Measurements from ENCODE around the gene IL1RAPL1. TPM values are rescaled to one million over a fixed set of nuclear protein-coding genes. Genes with fewer than 3 reads are reported as not detected.
"Not testable (repeated sequence)": the region's sequence is repeated elsewhere in the genome, so short reads cannot be mapped to it uniquely, and the experiment has no call there.

IL1RAPL1 gene
- total RNA-seq, 1 experiment from 2014 or later, result 3.2 TPM

DNA sequence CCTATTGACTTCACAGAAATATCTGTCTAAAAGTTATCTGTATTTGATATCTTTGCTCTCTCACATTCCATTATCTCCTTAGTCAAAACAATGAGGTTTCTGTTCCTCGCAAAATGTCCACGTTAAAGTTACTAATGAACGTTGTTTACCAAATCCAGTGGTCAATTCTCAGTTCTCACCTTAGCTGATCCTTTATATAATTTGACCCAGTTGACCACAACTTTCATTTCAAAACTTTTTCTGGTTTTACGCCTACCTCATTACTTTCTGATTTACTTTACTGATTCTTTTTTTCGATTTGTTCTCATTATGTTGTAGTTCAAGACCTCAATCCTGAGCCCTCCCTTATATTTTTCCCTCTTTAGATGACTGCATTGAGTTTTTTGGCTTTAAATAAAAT, 186.6 kb downstream of the IL1RAPL1 start:
- DNase-seq (ENCODE audit: low read depth), result no peak

DNA sequence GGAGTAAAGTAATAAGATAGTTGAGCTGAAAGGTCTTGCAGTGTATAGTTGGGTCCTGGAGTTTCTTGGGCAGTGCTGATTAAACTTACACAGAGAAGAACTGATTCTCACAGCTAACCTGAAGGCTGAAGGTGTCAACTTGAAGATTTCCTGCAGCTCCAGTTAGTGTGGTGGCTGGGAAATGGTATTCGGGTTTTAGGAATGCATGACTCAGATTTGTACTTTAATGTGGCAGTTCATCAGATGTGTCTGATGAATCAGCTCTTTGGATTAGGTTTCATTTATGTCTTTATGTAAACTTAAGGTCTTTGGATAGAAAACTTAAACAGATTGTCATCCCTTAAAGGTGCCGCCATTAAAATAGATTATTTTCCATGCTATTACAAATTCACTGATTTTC, 200.0 kb downstream of the IL1RAPL1 start:
- peak; percentile 73 for DNase-seq (ENCODE audit: low read depth)

DNA sequence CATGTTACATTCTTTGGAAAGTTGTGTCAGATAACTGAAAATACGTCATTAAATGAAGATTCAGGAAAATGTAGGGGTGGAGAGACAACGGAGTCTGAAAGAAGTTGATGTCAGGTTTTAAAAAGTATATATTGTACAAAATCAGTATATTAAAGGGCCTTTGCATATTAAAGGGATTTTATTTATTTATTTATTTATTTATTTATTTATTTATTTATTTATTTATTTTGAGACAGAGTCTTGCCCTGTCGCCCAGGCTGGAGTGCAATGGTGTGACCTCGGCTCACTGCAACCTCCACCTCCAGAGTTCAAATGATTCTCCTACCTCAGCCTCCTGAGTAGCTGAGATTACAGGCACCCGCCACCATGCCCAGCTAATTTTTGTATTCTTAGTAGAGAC, 213.4 kb downstream of the IL1RAPL1 start:
- DNase-seq (ENCODE audit: low read depth), result not testable (repeated sequence)

DNA sequence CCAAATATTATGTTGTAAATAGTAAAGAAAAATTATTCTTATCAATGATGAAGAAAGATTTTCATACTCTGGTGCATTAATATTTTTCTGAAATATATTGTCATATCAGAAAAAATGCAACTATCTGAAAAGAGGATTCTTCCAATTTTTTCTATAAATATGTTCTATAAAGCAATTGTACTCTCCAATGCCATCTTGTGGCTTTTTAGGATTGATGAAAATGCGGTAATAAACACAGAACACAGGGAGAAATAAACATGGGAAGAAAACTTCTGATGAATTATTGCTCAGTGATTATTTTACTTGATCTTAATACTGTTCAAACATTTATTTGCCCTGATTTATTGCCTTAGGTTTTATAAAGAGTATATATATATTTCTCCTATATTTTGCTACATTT, 215.4 kb downstream of the IL1RAPL1 start:
- DNase-seq (ENCODE audit: low read depth), result no peak

DNA sequence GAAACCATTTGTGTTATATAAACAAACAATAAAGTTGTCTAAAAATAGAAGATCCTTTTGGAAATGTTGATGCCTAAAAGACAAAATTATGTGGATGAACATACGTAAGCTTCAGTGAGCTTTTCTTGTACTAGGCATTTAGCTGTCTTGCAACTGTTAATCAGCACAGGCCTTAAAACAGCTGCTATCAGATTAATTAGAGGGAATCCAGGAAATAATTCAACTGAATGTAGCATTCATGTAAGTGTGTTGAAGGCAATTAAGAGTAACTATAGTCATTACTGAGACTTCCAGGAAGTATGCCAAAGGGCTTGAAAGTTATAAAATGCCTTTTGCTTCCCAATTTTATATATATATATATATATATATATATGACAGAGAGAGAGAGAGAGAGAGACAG, 248.7 kb downstream of the IL1RAPL1 start:
- DNase-seq (ENCODE audit: low read depth), result no peak

DNA sequence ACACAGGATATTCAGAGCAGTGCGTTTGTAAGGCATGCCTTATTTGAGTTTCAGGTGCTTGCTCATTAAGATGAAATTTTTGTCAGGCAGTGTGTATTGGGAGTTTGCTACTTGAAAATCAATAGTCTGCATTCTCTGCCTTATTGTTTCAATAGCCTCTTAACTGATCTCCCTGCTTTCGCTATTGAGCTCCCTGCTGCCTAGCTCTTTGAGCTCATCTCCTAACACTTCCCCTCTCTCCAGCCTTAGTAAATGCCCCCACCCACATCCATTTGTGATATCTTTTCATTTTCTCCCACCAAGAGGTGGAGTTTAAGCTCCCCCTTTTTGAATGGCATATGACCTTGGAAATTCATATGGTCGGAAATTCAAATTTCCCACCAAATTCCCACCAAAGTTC, 256.6 kb downstream of the IL1RAPL1 start:
- DNase-seq (ENCODE audit: low read depth), result no peak

DNA sequence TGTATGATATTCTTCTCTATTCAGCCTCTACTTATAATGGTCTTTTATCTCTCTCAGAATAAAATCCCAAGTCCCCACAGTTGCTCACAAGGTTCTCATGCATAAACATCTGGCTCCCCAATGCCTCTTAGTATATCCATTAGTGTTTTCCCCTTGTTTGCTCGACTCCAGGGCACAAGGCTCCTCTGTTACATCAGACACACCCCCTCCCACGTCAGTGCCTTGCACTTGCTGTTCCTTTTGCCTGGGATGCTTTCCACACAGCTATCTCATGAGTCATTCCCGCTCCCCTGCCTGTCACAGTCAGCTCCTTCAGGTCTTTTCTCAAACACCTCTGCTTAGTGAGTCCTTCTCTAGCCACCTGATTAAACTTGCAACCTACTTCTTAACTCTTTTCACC, 260.2 kb downstream of the IL1RAPL1 start:
- peak; percentile 42 for DNase-seq (ENCODE audit: low read depth)

DNA sequence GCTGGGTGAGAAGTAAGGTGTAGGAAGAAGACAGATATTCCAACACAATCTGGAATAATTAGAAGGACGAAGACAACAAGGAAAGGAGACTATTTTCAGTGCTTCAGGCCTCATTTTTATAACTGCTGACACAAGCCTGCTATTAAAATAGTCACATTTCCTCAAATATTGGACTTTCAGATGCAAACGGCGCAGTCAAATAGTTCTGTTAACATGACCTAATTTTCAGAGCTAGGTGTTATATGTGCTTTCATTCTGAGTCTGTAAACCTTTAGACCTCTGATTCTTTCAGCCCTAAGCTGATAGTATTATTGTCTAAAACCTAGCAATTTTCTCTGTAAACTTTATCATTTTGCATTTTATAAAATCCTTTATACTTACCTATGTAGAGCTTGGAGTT, 261.5 kb downstream of the IL1RAPL1 start:
- DNase-seq (ENCODE audit: low read depth), result no peak

DNA sequence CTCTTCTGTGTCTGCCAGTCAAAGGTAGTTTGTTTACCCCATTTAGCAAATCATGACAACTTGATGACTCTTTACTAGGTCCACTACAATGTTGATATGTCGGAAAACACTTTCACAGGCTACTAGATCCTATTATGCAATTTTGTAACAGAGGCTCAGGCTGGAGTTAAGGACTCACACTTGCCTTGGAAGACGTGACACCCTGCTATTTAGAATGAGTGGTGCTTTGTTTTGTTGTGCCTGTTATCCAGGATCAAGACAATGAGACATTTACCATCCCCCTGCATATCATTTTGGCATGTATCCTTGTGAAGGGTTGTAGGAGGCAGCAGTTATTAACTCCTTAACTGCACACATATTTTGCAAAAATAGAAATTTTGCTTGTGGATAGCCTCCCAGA, 263.7 kb downstream of the IL1RAPL1 start:
- no peak for DNase-seq (ENCODE audit: low read depth)

DNA sequence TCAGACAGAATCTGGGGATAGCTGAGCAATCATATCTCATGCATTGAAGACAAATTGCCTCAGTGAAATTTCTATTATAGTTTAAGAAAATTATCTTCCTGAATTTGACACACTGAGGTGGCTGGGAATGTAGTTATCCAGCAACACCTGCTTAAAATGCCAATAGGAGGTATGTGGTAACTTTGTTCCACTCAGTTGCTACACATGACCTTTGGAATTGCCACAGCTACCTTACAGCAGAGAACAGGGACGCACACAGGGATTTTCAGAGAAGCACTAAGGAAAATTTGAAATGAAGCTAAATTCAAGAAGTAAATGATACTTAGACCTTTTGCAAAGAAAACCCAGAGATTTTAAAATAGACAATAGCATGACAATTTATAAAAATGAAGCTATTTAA, 264.6 kb downstream of the IL1RAPL1 start:
- no peak for DNase-seq (ENCODE audit: low read depth)

DNA sequence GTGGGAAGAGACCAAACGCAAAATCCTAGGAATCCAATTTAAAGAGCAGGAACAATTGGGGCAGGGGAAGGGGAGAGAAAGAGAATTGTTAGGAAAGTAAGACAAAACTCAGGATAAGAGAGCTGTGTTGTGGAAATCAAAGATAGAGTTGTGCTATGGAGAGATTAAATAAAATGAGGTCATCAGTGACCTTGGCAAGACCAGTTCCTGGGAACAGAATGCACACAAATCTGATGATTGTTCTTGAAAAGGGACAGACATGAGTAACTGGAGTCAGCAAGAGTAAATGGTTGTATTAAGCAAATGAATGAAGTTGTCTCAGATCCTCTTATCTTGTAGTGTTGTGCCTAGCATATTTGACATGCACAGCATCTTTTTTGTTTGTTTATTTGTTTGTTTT, 267.4 kb downstream of the IL1RAPL1 start:
- DNase-seq (ENCODE audit: low read depth), result no peak

DNA sequence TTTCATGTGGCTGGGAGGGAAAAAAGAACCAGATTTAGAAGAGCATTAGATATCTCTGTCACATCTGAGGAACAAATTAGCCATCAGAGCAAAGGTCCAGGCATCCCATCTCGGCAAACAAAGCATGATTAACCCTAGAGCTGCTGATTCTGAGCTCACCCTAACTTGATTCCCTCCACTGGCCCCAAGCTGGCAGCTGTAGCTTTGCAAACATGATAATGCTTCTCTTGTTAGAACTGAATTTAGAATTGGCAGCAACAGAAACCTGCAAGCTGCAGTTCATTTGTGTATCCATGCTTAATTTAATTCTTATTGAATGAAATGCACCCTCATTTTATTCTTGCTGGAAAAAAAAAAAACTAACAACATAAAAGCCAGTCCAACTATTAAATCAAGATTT, 289.2 kb downstream of the IL1RAPL1 start:
- DNase-seq (ENCODE audit: low read depth), result no peak

DNA sequence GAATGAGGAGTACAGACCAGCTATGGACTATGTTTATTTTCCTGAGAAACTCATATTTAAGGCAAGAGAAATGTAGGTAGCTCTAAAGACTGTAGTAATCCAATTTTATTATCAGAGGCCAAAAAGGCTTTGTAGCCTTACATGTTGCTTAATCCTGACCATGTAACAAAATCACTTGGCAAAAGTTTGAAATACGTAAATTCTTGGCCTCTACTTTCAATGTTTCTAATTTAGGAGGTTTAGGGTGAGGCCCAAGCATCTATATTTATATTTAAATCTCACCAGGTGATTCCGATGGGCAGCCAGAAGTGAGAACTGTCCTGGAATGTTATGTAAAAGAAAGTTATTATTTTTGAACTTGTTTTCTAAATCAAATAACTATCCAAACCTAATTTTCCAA, 289.7 kb downstream of the IL1RAPL1 start:
- DNase-seq (ENCODE audit: low read depth), result no peak

DNA sequence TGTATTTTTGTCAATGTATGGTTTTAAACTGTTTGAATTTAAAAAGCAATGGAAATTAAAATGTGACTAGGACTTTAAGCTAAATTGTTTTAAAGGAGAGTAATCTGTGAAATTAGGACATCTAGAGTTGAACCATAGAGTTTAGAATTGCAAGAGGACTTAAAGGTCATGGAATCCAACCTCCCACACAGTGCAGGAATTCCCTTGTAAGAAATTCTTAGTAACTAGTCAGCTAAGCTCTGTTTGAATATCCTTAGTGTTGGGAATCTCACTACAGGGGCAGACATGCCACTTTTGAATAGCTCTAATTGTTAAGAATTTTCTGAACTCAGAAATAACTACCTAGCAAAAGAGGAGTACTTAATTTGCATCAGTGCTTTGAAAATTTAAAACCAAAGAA, 292.9 kb downstream of the IL1RAPL1 start:
- no peak for DNase-seq (ENCODE audit: low read depth)

DNA sequence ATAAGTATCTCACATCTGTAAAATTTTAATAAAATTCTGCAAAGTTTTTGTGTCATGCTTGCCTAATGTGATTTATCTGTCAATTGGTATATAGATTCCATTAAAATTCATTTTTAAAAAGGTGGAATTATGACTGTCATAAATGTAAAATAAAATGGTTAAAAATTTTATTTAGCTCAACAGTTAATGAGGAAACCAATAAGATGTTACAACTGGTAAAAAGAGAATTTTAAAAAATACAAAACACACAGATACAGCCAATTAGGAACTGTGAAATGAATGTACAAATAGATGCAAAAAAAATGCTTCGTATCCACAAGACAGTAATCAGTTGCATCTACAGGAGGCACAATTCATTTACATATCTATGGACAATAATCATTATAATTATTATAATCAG, 297.6 kb downstream of the IL1RAPL1 start:
- no peak for DNase-seq (ENCODE audit: low read depth)

DNA sequence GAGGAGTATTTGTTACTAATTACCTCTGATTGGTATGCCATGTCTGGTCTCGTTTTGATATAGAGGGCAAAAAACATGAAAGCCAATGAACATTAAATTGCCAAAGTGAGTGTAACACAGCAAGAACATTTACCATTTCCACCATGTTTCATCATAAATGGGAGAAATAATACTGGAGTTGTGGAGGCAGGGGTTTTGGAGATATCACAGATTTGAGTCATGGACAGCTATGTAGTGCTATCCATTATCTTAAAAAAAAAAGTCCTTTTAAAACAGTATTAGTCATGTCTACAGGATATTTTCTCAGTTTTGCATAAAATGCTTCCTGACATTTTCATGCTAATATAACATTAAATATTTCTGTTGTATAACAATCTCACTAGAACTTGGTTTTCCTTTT, 301.2 kb downstream of the IL1RAPL1 start:
- DNase-seq (ENCODE audit: low read depth), result peak; percentile 2

DNA sequence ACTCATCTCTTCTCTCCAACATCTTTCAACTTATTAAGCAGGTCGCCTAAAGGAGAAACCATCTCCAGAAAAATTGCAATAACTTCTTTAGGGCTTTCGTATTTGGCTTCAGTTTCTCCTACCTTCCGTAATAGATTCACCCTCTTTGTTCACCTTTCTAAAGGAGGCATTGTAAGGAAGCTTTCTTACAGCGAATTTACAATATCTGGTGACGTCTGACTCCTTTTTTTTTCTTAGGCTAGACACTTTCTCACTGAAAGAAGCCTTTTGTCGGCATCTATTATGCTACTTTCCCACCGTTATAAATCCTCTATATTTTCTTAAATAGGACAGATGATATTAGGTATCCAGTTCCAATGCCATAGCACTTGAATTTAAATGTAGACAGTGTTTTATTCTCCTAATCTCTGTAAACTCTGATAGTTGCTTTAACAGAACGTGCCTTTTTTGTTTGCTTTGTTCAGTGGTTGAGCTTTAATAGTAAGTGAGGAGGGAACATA, 302.4 kb downstream of the IL1RAPL1 start:
- no peak for DNase-seq (ENCODE audit: low read depth)

DNA sequence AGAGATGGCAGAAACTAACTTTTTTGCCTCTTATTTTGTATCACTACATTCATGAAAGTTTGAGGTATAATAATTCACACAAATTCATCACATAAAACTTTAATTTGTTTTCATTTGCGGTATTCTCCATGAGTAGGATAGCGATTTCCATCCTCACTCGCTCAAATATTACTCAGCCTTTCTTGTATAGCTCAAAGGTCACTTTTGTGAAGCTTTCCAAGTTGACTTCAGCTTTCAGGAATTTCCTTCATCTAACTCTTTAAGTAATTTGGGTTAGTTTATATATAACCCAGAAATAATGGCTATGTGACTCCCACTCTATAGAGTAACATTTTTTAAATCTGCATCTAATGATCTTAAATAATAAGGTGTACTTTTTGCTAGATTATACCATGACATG, 314.4 kb downstream of the IL1RAPL1 start:
- peak; percentile 26 for DNase-seq (ENCODE audit: low read depth)

DNA sequence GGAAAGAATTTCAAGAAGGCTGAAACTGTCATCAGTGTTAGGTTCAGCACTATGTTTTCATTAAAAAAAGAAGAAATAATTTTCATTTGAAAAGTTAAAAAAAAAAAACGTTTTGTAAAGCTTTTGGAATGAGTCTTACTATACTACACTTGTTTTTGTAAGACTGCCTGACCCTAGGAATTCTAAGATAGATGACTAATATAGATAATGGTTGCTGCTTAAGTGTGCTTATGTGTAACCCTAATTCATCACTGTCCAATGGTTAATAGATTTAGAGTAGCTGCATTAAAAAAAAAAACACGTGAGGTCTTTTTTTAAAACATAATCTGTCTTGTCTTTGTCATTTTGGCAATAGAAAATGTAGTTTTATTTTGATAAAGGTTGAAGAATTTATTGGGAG, 323.2 kb downstream of the IL1RAPL1 start:
- DNase-seq (ENCODE audit: low read depth), result peak; percentile 9

DNA sequence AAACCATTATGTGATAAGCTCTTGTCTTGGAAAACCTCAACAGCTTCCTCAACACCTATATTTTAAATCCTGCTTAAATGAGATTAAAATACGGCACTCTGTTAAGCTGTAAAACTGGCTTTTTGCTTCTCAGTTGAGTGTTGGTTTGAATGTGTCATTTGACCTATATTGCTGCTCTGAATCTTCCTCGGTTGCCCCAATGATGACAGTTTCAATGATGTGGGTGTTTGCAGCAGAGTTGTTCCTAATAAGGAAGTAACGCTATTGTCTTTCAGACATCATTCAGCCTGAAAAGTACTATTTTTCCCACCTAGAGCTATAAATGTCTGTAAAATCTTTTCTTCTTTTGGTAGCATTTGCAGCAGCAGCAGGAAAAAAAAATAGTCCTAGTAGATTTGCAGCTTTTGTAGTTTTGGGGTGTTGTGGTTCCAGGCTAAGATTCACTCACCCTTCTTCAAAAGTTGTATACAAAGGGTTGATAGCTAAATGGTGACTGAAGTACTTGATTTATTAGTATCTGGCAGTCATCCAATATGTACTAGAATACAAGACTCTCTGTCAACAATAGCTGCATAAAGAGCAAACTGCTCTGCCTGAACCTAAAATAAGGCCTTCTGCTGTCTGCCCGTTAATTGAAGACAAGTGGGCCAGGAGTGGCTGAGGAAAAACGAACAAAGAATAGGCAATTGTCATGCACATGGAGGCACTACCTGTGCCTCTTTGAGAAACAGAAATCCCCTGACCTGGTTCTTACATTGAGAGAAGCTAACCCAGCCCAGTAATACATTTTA, 333.1 kb downstream of the IL1RAPL1 start:
- peak; percentile 16 for DNase-seq (ENCODE audit: low read depth)

DNA sequence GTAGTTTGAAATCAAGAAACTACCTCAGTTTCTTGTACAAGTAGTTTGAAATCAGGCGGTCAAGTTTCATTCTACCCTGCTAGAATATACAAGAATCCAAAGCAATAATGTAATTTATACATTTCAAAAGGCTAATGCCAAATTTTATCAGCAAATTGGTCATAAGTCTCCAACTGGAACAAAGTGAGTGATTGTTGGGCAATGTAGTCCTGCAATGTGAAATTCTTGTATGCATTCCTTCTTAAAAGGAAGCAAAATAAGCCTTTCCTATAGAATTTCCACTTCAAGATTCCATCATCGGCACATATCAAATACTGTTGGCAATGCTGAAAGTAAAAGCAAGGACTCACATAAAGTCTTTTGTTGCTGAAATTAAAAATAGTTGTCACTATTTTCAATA, 334.9 kb downstream of the IL1RAPL1 start:
- DNase-seq (ENCODE audit: low read depth), result no peak

DNA sequence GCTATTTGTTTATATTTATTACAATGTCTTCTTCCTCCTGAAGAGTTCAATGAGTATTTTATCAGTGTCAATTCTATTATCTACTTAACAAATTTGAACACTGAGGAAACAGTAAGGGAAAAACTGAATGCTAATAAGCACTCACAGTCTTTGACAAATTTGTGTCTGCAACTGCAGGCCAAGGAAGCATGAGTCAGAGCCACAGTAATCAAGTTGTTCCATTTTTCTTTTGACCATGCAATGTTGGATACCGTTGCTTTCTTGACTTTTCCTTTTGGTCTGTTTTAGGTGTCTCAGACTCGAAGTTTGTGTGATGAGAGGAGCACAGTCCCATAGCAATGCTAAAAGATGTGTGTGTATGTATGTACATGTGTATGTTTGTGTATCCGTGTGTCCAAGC, 359.6 kb downstream of the IL1RAPL1 start:
- DNase-seq (ENCODE audit: low read depth), result peak; percentile 5

DNA sequence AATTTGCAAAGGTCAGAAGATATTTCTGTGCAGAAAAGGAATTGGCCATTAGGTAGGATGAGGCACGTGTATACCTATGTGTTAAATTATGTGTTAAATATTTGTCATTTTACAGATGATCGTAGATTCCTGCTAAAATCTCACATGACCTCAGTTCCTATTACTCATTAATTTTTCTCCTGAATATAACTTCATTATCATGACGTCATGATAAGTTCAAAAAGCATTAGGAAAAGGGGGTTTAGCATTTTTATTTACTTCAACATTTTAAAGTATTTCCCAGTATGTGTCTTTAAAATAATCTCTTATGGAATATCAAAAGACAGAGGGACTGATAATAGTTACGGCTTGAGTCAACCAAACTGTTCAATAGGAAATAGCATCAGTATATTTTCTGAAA, 372.8 kb downstream of the IL1RAPL1 start:
- DNase-seq (ENCODE audit: low read depth), result no peak

DNA sequence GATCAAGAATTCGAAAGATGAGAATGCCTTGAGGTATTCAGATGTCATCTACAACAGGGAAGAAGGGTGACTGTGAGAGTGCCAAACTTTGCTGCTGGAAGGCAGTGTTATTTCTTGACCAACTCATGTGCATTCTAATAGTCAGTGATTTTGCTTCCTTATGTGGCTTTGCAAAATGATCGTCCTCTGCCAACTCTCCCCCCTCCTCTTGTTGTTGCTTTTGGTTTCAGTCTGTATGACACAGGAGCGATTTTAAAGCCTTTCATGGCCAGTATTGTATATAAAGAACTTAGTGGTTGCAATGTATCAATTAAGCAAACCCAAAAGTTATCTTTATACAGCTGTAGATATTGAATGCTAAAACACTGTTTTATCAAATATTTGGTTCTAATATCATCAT, 379.1 kb downstream of the IL1RAPL1 start:
- DNase-seq (ENCODE audit: low read depth), result peak; percentile 8

Measured in M059J (cell line).